Measurements from ENCODE around the gene SELENOF.

- TF ChIP-seq POLR2A (IDR thresholded peaks at IDR 0.05; ENCODE audit: low read length) (no peak), GATA1 (IDR thresholded peaks at IDR 0.05; ENCODE audit: low read depth, low read length) (no peak)
Observed at GRCh38 chr1:86862920-86863319, 51.0 kb downstream of the SELENOF start.

All from erythroblast (primary cell).